RPMI8226 (cell line): Measurements from ENCODE around the gene KLHL5.

ENCODE experiments used
- DNase-seq: peaks from one replicate; pipeline ENCODE4 v3.0.0-alpha.2; 2015

KLHL5 gene

GRCh38 chr4:39044364-39044955, 17.6 kb upstream of the KLHL5 start:
- DNase-seq = peak; percentile 75

GRCh38 chr4:39044956-39045826, 16.8 kb upstream of the KLHL5 start:
- DNase-seq = peak; percentile 3

GRCh38 chr4:39045827-39046221, 16.2 kb upstream of the KLHL5 start:
- no peak for DNase-seq

- DNase-seq = no peak
Measured at GRCh38 chr4:39046249-39046648, 15.8 kb upstream of the KLHL5 start.

GRCh38 chr4:39047681-39048080, 14.4 kb upstream of the KLHL5 start:
- DNase-seq = no peak

GRCh38 chr4:39048311-39048710, 13.7 kb upstream of the KLHL5 start:
- no peak for DNase-seq

GRCh38 chr4:39050590-39050989, 11.4 kb upstream of the KLHL5 start:
- DNase-seq = no peak

GRCh38 chr4:39051492-39051891, 10.5 kb upstream of the KLHL5 start:
- DNase-seq = no peak

- DNase-seq = no peak
Measured at GRCh38 chr4:39053983-39054382, 8.0 kb upstream of the KLHL5 start.

- DNase-seq = no peak
Measured at GRCh38 chr4:39054497-39054896, 7.5 kb upstream of the KLHL5 start.

GRCh38 chr4:39056023-39056422, 6.0 kb upstream of the KLHL5 start:
- no peak for DNase-seq

- no peak for DNase-seq
Measured at GRCh38 chr4:39061457-39061856, 575 bp upstream of the KLHL5 start.

GRCh38 chr4:39062770-39063097, 702 bp downstream of the KLHL5 start:
- no peak for DNase-seq

- DNase-seq = no peak
Measured at GRCh38 chr4:39063430-39063829, 1.4 kb downstream of the KLHL5 start.

- DNase-seq = no peak
Measured at GRCh38 chr4:39066371-39066770, 4.3 kb downstream of the KLHL5 start.

GRCh38 chr4:39067031-39067430, 5.0 kb downstream of the KLHL5 start:
- DNase-seq = no peak

GRCh38 chr4:39067451-39067850, 5.4 kb downstream of the KLHL5 start:
- no peak for DNase-seq

- DNase-seq = no peak
Measured at GRCh38 chr4:39068907-39069306, 6.9 kb downstream of the KLHL5 start.

GRCh38 chr4:39078829-39079228, 16.8 kb downstream of the KLHL5 start:
- no peak for DNase-seq

- DNase-seq = no peak
Measured at GRCh38 chr4:39083164-39083563, 21.1 kb downstream of the KLHL5 start.

- DNase-seq = no peak
Measured at GRCh38 chr4:39085891-39086290, 23.9 kb downstream of the KLHL5 start.

GRCh38 chr4:39096847-39097246, 34.8 kb downstream of the KLHL5 start:
- no peak for DNase-seq

GRCh38 chr4:39097290-39097689, 35.3 kb downstream of the KLHL5 start:
- no peak for DNase-seq

GRCh38 chr4:39102297-39102696, 40.3 kb downstream of the KLHL5 start:
- no peak for DNase-seq

- DNase-seq = peak; percentile 3
Measured at GRCh38 chr4:39103291-39103690, 41.3 kb downstream of the KLHL5 start.
